GM13977 (cell line): ENCODE measurements around the gene ACADL.

Experiments used
- DNase-seq: peaks from one replicate; pipeline ENCODE4 v3.0.0; 2012; ENCODE audit warnings: low spot score
- in situ Hi-C: fragments of 300-500 bp; cut with MboI; formaldehyde crosslinking; loops from one replicate; pipeline ENCODE4 v1.12.0; 2022; ENCODE audit warnings: low sequenced_read_pairs, low pct_unique_long_range_greater_than_20kb, mixed read lengths, inconsistent platforms; ENCODE audit not compliant: unreplicated experiment
- TF ChIP-seq, protein P1 (sequence below): IDR thresholded peaks from 2 replicates; pipeline ENCODE4 v1.5.1; 2012; ENCODE audit warnings: mild to moderate bottlenecking, control low read depth; ENCODE audit not compliant: insufficient read depth; ENCODE audit errors: extremely low read depth, missing control alignments

ACADL gene

DNA sequence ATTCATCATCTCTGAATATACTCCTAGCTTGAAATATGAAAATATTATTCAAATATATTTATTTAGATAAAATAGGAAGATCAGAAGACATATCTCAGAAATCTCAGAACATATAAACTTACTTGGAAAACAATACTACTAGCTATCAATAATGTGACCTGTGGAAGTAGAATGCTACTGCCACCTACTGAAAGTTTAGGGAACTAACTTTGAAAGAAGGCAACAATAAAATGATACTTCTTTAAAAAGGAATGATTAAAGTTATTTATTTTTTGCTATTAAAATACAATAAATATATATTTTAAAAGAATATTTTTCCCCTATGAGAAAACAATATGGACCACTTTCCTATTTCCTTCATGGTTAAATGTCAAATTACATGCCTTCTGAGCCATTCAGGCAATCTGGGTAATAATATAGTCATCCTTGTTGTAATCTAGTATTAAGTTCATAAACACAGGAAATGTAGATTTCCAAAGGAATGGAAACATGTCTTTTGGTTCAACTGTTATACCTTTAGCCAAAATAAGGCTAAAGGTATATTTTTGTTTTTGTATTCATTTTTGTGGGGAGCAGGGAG is 26.0 kb downstream of the ACADL start:
- in situ Hi-C loops, result loop anchor here (10.0 kb wide), 1 partner anchor 224 kb away; no protein-coding TSS in a partner anchor
- TF ChIP-seq, protein P1, sequence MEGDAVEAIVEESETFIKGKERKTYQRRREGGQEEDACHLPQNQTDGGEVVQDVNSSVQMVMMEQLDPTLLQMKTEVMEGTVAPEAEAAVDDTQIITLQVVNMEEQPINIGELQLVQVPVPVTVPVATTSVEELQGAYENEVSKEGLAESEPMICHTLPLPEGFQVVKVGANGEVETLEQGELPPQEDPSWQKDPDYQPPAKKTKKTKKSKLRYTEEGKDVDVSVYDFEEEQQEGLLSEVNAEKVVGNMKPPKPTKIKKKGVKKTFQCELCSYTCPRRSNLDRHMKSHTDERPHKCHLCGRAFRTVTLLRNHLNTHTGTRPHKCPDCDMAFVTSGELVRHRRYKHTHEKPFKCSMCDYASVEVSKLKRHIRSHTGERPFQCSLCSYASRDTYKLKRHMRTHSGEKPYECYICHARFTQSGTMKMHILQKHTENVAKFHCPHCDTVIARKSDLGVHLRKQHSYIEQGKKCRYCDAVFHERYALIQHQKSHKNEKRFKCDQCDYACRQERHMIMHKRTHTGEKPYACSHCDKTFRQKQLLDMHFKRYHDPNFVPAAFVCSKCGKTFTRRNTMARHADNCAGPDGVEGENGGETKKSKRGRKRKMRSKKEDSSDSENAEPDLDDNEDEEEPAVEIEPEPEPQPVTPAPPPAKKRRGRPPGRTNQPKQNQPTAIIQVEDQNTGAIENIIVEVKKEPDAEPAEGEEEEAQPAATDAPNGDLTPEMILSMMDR, result peak; percentile 51
- no peak for DNase-seq

DNA sequence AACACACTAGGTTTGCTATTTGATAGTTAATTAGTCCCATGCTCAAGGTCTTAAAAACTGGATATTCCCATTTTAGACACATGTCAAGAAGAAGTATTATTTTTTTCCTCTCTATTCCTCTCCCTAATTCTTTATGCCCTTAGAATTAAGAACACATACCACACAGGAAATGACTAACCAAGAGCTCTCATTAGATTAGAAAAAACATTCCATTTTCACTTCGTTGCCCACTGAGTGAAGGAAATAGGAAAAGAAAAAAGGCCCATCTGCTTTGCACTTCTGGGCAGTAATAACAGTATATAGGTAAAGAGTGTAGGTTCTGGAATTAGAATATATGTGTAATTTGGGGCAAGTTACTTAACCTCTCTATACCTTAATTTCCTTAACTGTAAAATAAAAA is 26.9 kb downstream of the ACADL start:
- DNase-seq, result no peak
- in situ Hi-C loops, result loop anchor here (10.0 kb wide), 1 partner anchor 224 kb away; no protein-coding TSS in a partner anchor
- TF ChIP-seq, protein P1, result no peak

DNA sequence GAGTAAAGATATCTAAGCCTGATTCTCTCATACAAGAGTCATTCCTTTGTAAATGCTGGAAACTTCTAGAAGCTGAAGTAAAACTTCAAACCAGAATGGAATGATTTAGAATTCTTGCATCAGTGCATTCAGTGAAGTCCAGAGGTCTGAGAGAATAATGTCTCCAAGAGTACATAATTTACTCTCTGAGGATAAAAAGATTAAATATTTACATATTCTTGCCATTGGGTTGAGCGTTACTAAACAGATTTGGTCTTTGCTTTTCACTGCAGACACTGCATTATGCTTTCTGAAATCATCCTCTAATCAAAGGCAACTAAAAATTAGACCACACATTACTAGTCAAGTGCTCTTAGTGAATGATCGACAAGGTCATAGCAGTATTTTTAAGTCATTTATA is 27.5 kb downstream of the ACADL start:
- DNase-seq, result no peak
- in situ Hi-C loops, result loop anchor here (10.0 kb wide), 1 partner anchor 223 kb away; no protein-coding TSS in a partner anchor

DNA sequence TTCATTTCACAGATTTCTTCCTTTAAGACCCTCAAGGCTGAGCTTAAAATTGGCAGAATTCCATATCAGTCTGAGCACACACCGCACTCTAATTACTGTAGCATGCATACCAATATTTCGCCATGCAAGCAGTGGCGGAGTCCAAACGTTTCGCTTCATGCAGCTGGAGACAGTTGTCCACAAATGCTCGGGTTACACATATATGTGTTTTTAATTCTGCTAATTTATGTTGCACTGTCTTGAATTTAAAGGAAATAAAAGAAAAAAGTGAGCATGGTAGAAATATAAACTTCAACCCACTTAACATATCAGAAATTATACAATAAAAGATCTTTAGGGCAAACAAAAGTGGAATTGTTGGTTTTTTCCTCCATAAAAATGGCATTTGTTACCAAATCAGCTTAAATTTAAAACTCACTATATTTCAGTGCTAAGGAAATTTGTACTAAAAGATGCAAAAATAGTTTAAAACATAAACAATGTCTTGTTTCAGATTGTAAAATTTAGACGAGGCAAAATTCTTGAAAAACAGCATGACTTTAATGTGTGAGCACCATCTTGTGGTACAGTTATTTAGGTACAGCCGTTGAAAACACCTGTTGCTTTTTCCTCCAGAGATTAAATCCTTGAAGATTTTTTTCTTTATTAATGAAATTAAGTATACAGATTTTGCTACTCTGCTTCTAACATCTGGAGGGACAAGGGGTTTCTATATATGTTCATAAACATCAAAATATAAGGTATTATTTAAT is 30.0 kb downstream of the ACADL start:
- in situ Hi-C loops, result loop anchor here (10.0 kb wide), 1 partner anchor 220 kb away; no protein-coding TSS in a partner anchor
- peak; percentile 18 for DNase-seq
- TF ChIP-seq, protein P1, result peak; percentile 69

More for the DNA sequence above, 27.5 kb downstream of the ACADL start:
- TF ChIP-seq, protein P1, result no peak

DNA sequence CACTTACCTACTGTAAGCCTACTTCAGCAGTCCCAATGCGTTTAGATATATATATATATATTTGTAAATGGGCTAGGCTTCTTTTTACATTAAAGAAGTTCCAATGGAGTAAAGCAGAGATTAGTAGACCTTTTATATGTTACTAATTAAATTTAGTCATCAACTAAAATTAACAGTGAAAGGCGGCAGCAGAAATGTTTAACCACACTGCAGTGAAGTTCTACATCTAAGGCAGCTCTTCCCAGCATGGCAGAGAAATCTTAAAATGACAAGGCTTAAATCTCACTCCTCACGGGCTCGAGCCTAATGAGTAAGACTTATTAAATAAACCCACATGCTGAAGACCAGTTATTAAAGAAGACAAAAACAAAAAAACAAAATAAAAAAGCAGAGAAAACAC is 34.9 kb downstream of the ACADL start:
- in situ Hi-C loops, result loop anchor here (10.0 kb wide), 1 partner anchor 216 kb away; no protein-coding TSS in a partner anchor
- TF ChIP-seq, protein P1, result no peak

DNA sequence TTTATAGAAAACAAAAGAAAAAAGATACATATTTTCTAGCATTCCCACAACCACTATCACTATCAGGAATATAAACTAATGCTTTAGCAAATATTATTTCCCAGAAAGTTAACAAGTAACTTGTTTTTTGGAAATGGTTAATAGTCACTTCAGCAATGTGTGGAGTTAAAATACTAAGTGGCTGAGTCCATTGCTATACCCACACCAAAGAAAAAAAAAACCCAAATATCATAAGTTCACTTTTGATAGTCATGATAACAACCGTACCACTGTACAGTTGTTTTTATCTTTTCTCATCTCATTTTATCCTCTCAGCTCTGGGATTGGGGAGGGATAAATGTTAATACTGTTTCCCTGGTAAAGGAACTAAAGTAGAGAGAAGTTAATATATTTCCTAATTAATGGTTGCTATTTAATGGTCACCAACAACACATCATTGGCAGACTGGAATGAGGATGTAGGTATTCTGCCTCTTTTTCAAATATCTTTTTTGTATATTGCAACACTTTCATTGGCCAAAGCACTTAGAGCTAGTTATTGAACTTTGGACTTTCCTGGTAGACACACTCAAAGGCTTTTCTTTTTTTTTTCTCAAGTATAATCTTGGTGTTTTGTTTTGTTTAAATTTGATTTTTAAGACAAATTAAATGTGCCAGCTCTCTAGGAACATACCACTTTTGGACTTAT is 35.7 kb downstream of the ACADL start:
- DNase-seq, result no peak
- in situ Hi-C loops, result loop anchor here (10.0 kb wide), 1 partner anchor 215 kb away; no protein-coding TSS in a partner anchor
- TF ChIP-seq, protein P1, result no peak

More for the DNA sequence above, 34.9 kb downstream of the ACADL start:
- DNase-seq, result no peak
